IMR-90 (cell line): ENCODE data around the gene HHIP. TPM values are rescaled to one million over a fixed set of nuclear protein-coding genes. Genes with fewer than 3 reads are reported as not detected.

Experiments
- ATAC-seq: fragments of 200-7000 bp; cut with Tn5 transposase; 2 replicates; pipeline ENCODE4 v1.9.1; 2020; ENCODE audit warnings: low read depth, mild to moderate bottlenecking, moderate library complexity
- BruUV-seq: library from RNA; stranded (reverse); fragments of 400-500 nt; replicated peaks from 2 replicates; lab custom pipeline; 2021; lab: Mats Ljungman, UMichigan
- CTCF ChIA-PET: fragments of 300-600 bp; formaldehyde crosslinking; extraction: SDS; loops from one replicate; lab custom pipeline; 2021; ENCODE audit warnings: antibody characterized with exemption; lab: Yijun Ruan, JAX
- POLR2A ChIA-PET: fragments of 300-600 bp; sonication (Branson Sonifier 250); formaldehyde crosslinking; loops from one replicate; lab custom pipeline; 2022; ENCODE audit warnings: antibody characterized with exemption; ENCODE audit not compliant: unreplicated experiment; lab: Charles Lee
- DNase-seq: peaks from one replicate; pipeline ENCODE4 v3.0.0; 2013
- H2AFZ ChIP-seq: replicated peaks from 2 replicates; pipeline ENCODE3; 2013; ENCODE audit warnings: low read length, mild to moderate bottlenecking; ENCODE audit not compliant: poor library complexity
- H2AK5ac ChIP-seq: 2 replicates; pipeline ENCODE4 v1.6.1; 2013; ENCODE audit warnings: low read depth, low read length, inconsistent platforms
- H2AK9ac ChIP-seq: replicated peaks from 2 replicates; pipeline ENCODE3; 2013; ENCODE audit warnings: mild to moderate bottlenecking, low read depth, low read length, moderate library complexity; ENCODE audit not compliant: poor library complexity
- H2BK120ac ChIP-seq: 2 replicates; pipeline ENCODE4 v1.6.1; 2013; ENCODE audit warnings: low read depth, low read length, inconsistent platforms
- H2BK15ac ChIP-seq: 3 replicates; pipeline ENCODE4 v1.6.1; 2013; ENCODE audit warnings: low read depth, low read length, inconsistent platforms
- H2BK20ac ChIP-seq: 2 replicates; pipeline ENCODE4 v1.6.1; 2013; ENCODE audit warnings: low read depth, mild to moderate bottlenecking, inconsistent platforms, low read length, moderate library complexity
- H2BK5ac ChIP-seq: 2 replicates; pipeline ENCODE4 v1.6.1; 2013; ENCODE audit warnings: mild to moderate bottlenecking, low read depth, low read length, inconsistent platforms; ENCODE audit not compliant: poor library complexity, severe bottlenecking
- H3K14ac ChIP-seq: replicated peaks from 2 replicates; pipeline ENCODE4 v1.6.1; 2013; ENCODE audit warnings: low read depth, low read length, inconsistent platforms
- H3K18ac ChIP-seq: 2 replicates; pipeline ENCODE4 v1.6.1; 2013; ENCODE audit warnings: low read depth, low read length, control low read depth
- H3K23ac ChIP-seq: 2 replicates; pipeline ENCODE4 v1.6.1; 2013; ENCODE audit warnings: low read depth, low read length, inconsistent platforms
- H3K27ac ChIP-seq: 2 replicates; pipeline ENCODE4 v1.5.1; 2013; ENCODE audit warnings: mild to moderate bottlenecking, control low read depth, low read length; ENCODE audit not compliant: insufficient read depth
- H3K27me3 ChIP-seq: 2 replicates; pipeline ENCODE4 v1.6.1; 2013; ENCODE audit warnings: low read length; ENCODE audit not compliant: control insufficient read depth, insufficient read depth
- H3K36me3 ChIP-seq: 2 replicates; pipeline ENCODE4 v1.6.1; 2013; ENCODE audit warnings: low read length, mixed read lengths; ENCODE audit not compliant: control insufficient read depth, insufficient read depth
- H3K4ac ChIP-seq: 2 replicates; pipeline ENCODE4 v1.6.1; 2013; ENCODE audit warnings: low read depth, low read length, inconsistent platforms
- H3K4me1 ChIP-seq: 2 replicates; pipeline ENCODE4 v1.6.1; 2013; ENCODE audit warnings: low read length, mixed read lengths; ENCODE audit not compliant: control insufficient read depth, insufficient read depth
- H3K4me2 ChIP-seq: 2 replicates; pipeline ENCODE4 v1.6.1; 2013; ENCODE audit warnings: low read depth, mild to moderate bottlenecking, control low read depth, low read length, moderate library complexity
- H3K4me3 ChIP-seq: 2 replicates; pipeline ENCODE4 v1.5.1; 2013; ENCODE audit warnings: low read depth, mild to moderate bottlenecking, control low read depth, low read length, moderate library complexity; ENCODE audit not compliant: insufficient read depth
- H3K56ac ChIP-seq: 2 replicates; pipeline ENCODE4 v1.6.1; 2013; ENCODE audit warnings: low read length, inconsistent platforms; ENCODE audit not compliant: insufficient read depth; ENCODE audit errors: extremely low read depth
- H3K79me1 ChIP-seq, 2 experiments: 2 replicates each; pipeline ENCODE4 v1.6.1; 2013; ENCODE audit warnings: low read length in 2 of 2, inconsistent platforms in 1 of 2, low read depth in 1 of 2
- H3K9ac ChIP-seq: 2 replicates; pipeline ENCODE4 v1.6.1; 2013; ENCODE audit warnings: low read depth, low read length, control low read depth
- H3K9me1 ChIP-seq: 2 replicates; pipeline ENCODE4 v1.6.1; 2013; ENCODE audit warnings: low read length, inconsistent platforms; ENCODE audit not compliant: insufficient read depth
- H3K9me3 ChIP-seq: 2 replicates; pipeline ENCODE4 v1.6.1; 2013; ENCODE audit warnings: low read length; ENCODE audit not compliant: control insufficient read depth, insufficient read depth
- H4K20me1 ChIP-seq: 2 replicates; pipeline ENCODE4 v1.6.1; 2013; ENCODE audit warnings: low read length, inconsistent platforms; ENCODE audit not compliant: insufficient read depth
- H4K5ac ChIP-seq: 2 replicates; pipeline ENCODE4 v1.6.1; 2013; ENCODE audit warnings: mild to moderate bottlenecking, low read depth, low read length, control low read depth
- H4K8ac ChIP-seq, 2 experiments: 2 replicates each; pipeline ENCODE4 v1.6.1; 2013; ENCODE audit warnings: low read depth in 2 of 2, low read length in 2 of 2, control low read depth in 1 of 2, inconsistent platforms in 1 of 2
- H4K91ac ChIP-seq: 2 replicates; pipeline ENCODE4 v1.6.1; 2013; ENCODE audit warnings: low read depth, low read length, inconsistent platforms; ENCODE audit not compliant: insufficient read depth
- BHLHE40 ChIP-seq: fragments of 150-350 bp; IDR thresholded peaks from 2 replicates; pipeline ENCODE4 v1.6.1; 2016; ENCODE audit warnings: mild to moderate bottlenecking, low read depth, low read length
- CEBPB ChIP-seq: IDR thresholded peaks from 2 replicates; pipeline ENCODE4 v1.6.1; 2012; ENCODE audit warnings: low read depth, low read length, improper control_type of control experiment
- CHD1 ChIP-seq: IDR thresholded peaks from 2 replicates; pipeline ENCODE4 v1.6.1; 2012; ENCODE audit warnings: low read depth, low read length, improper control_type of control experiment
- CTCF ChIP-seq: conservative IDR thresholded peaks from 2 replicates; pipeline ENCODE4 v1.5.1; 2012; ENCODE audit warnings: mild to moderate bottlenecking, low read depth, low read length, improper control_type of control experiment
- FOS ChIP-seq: fragments of 150-350 bp; IDR thresholded peaks from 2 replicates; pipeline ENCODE4 v1.6.1; 2016; ENCODE audit warnings: low read depth, low read length
- MAFK ChIP-seq: IDR thresholded peaks from 2 replicates; pipeline ENCODE4 v1.6.1; 2012; ENCODE audit warnings: low read depth, low read length, improper control_type of control experiment
- MAZ ChIP-seq: IDR thresholded peaks from 2 replicates; pipeline ENCODE4 v1.6.1; 2012; ENCODE audit warnings: low read depth, mild to moderate bottlenecking, low read length, improper control_type of control experiment, moderate library complexity, borderline replicate concordance
- MXI1 ChIP-seq: IDR thresholded peaks from 2 replicates; pipeline ENCODE4 v1.6.1; 2012; ENCODE audit warnings: low read depth, mild to moderate bottlenecking, low read length, moderate library complexity, borderline replicate concordance
- NFE2L2 ChIP-seq: fragments of 150-350 bp; IDR thresholded peaks from 2 replicates; pipeline ENCODE4 v1.6.1; 2016; ENCODE audit warnings: low read depth, mild to moderate bottlenecking, low read length
- POLR2A ChIP-seq: IDR thresholded peaks from 2 replicates; pipeline ENCODE4 v1.6.1; 2012; ENCODE audit warnings: mild to moderate bottlenecking, low read depth, low read length
- RAD21 ChIP-seq: IDR thresholded peaks from 2 replicates; pipeline ENCODE4 v1.6.1; 2012; ENCODE audit warnings: low read length, improper control_type of control experiment
- RCOR1 ChIP-seq: IDR thresholded peaks from 2 replicates; pipeline ENCODE4 v1.6.1; 2012; ENCODE audit warnings: mild to moderate bottlenecking, low read length, improper control_type of control experiment; ENCODE audit not compliant: insufficient replicate concordance
- SMC3 ChIP-seq: fragments of 150-350 bp; IDR thresholded peaks from 2 replicates; pipeline ENCODE4 v1.6.1; 2016; ENCODE audit warnings: low read depth, mild to moderate bottlenecking, antibody characterized with exemption, low read length, moderate library complexity
- USF2 ChIP-seq: fragments of 150-350 bp; IDR thresholded peaks from 2 replicates; pipeline ENCODE4 v1.6.1; 2017; ENCODE audit warnings: mild to moderate bottlenecking, antibody characterized with exemption, low read length, low read depth
- WGBS, 2 experiments: methylation state at CpG; one replicate each; pipeline versions ENCODE4 v1.1.5 to v1.1.7; 2013; ENCODE audit warnings: missing lambda C conversion rate in 2 of 2; ENCODE audit not compliant: insufficient read length in 1 of 2; ENCODE audit errors: extremely low coverage in 2 of 2; 5-methylcytosine and 5-hydroxymethylcytosine counted together
- dilution Hi-C: fragments of 300-500 bp; cut with HindIII; formaldehyde crosslinking; loops from one replicate; pipeline ENCODE4 v1.14.3; 2018; ENCODE audit warnings: low sequenced_read_pairs; ENCODE audit not compliant: unreplicated experiment
- in situ Hi-C: fragments of 300-500 bp; cut with MboI; formaldehyde crosslinking; loops from 3 replicates; pipeline ENCODE4 v1.14.3; 2019; ENCODE audit warnings: low sequenced_read_pairs, inconsistent platforms, mixed read lengths
- intact Hi-C: fragments of 100-400 bp; cut with micrococcal nuclease; formaldehyde crosslinking; loops from 2 replicates; pipeline ENCODE4 v1.10.0; 2022
- polyA plus RNA-seq, 3 experiments: library from polyadenylated mRNA; depleted of rRNA; stranded (reverse); fragments of >200 nt; gene quantifications; 2 replicates each; pipeline ENCODE4 v1.2.3, GENCODE V29; 2012; ENCODE audit warnings: low replicate concordance in 1 of 3
- total RNA-seq: library from RNA; depleted of rRNA; stranded (reverse); fragments of >200 nt; gene quantifications from 2 replicates; pipeline ENCODE4 v1.2.3, GENCODE V29; 2012

Gene HHIP
- total and polyA plus RNA-seq, 2 of the 4 experiments (the other 2 are of a cell fraction) = 6.6 to 9.6 TPM

DNA sequence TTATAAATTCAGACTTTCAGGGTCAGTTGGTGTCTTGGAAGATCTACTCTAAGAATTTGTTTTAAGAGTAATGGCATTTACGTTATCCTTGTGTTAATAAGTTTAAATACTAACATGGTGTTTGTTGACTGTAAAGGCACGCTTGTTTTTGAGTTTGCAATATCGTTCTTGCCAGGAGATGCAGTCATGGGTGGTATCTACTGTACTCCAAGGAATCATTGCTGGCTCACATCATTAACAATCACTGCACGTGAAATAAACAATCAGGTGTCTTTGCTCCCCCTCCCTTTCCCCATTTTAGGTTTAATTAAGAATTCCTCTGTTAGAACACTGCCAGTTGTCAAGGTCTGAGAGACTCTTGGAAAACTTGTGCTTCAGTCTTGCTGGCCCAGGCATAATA, 1.6 kb downstream of the HHIP start:
- CTCF ChIA-PET = no interaction called here
- Histone ChIP-seq H3K9me3 (no peaks in the 10 kb centered on the region), H3K4ac (0 out of 2 replicates have a peak overlapping the region, but pooled peaks have one; percentile 62), H2BK20ac (peak overlapping the region; percentile 3; the same call in 1 of the 2 replicates), H3K14ac (peak overlapping the region; percentile 54), H2BK15ac (no peak overlapping the region), H4K91ac (0 out of 2 replicates have a peak overlapping the region, but pooled peaks have one; percentile 16), H3K27me3 (no peaks in the 10 kb centered on the region), H3K18ac (peak overlapping the region; percentile 27; the same call in 1 of the 2 replicates), H2BK5ac (no peak overlapping the region), H2BK120ac (no peak overlapping the region), H3K9me1 (peaks cover 4% of the 10 kb centered on the region), H3K4me2 (peak overlapping the region; percentile 94), H3K23ac (peak overlapping the region; percentile 70; the same call in 1 of the 2 replicates), H3K4me3 (peak overlapping the region; percentile 88), H2AFZ (peak overlapping the region; percentile 40), H4K20me1 (no peaks in the 10 kb centered on the region), H2AK9ac (no peak overlapping the region), H4K8ac (peak overlapping the region in 1 of 2 experiments; percentile 51; a peak in 1 of 4 replicates), H3K36me3 (no peaks in the 10 kb centered on the region), H3K27ac (no peak overlapping the region), H3K56ac (no peak overlapping the region), H3K9ac (peak overlapping the region; percentile 53; the same call in 1 of the 2 replicates), H2AK5ac (no peak overlapping the region), H3K79me1 (peaks cover 16 to 22% of the 10 kb centered on the region in 2 experiments), H3K4me1 (peaks cover 7% of the 10 kb centered on the region), H4K5ac (no peak overlapping the region)
- BruUV-seq = no TSS peak
- POLR2A ChIA-PET = no interaction called here
- 40% methylated on average over 1 of the region's 4 CpGs; no CpG with 5 or more reads in 1 of the 2 experiments for WGBS, 2 experiments
- in situ Hi-C loops (no loop called here), dilution Hi-C loops (no loop called here), intact Hi-C loops (loop anchor here (10.0 kb wide), 1 partner anchor 447 kb away; the partner anchor contains the start of genes ABCE1 and ANAPC10)
- TF ChIP-seq RAD21 (no peak), CTCF (no peak), BHLHE40 (no peak), MXI1 (no peak), USF2 (no peak), CHD1 (no peak), SMC3 (no peak), NFE2L2 (no peak), MAFK (no peak), POLR2A (no peak), MAZ (no peak), RCOR1 (no peak), CEBPB (no peak), FOS (no peak)
- no peak for DNase-seq
- no peak for ATAC-seq
